Kidney epithelial cell (primary cell): ENCODE measurements around the gene COPZ2. TPM values are rescaled to one million over a fixed set of nuclear protein-coding genes. Genes with fewer than 3 reads are reported as not detected.
"Not testable (repeated sequence)": the region's sequence is repeated elsewhere in the genome, so short reads cannot be mapped to it uniquely, and the experiment has no call there.

Source experiments
- DNase-seq: peaks from one replicate; pipeline ENCODE4 v3.0.0-alpha.2; 2010; ENCODE audit warnings: low read depth
- H3K27me3 ChIP-seq: 2 replicates; pipeline ENCODE4 v1.6.0; 2011; ENCODE audit warnings: low read length; ENCODE audit not compliant: control insufficient read depth, insufficient read depth
- H3K36me3 ChIP-seq: 2 replicates; pipeline ENCODE4 v1.5.1; 2011; ENCODE audit warnings: low read length; ENCODE audit not compliant: control insufficient read depth, insufficient read depth
- H3K4me3 ChIP-seq: 2 replicates; pipeline ENCODE4 v1.5.1; 2011; ENCODE audit warnings: low read depth, mild to moderate bottlenecking, control low read depth, low read length
- total RNA-seq: library from RNA; depleted of rRNA; stranded (reverse); fragments of >200 nt; gene quantifications from 2 replicates; pipeline ENCODE4 v1.2.3, GENCODE V29; 2015
- TF ChIP-seq, protein P1 (sequence below): IDR thresholded peaks from 2 replicates; pipeline ENCODE4 v1.5.1; 2011; ENCODE audit warnings: mild to moderate bottlenecking, moderate library complexity, low read length, control low read depth, inconsistent platforms; ENCODE audit not compliant: insufficient read depth, poor library complexity, severe bottlenecking

The COPZ2 gene
- total RNA-seq, 1 donor from 2014 or later = 3.7 TPM

DNA sequence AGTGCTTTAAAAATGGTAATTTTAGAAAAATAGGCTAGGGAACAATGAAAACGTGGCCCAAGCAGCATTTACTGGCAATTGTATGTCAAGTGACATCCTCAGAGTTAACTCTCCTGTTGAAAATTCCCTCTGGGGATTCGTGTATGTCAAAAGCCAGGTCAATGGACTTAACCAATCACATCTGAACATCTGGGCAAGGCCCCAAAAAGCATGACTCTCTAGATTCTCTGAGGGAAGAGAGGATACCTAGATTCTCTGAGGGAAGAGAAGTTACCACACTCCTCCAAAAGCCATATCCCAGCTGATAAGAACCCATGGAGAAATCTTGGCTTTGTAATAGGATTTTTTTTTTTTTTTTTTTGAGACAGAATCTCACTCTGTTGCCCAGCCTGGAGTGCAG lies 34.1 kb upstream of the COPZ2 start:
- TF ChIP-seq, protein P1, sequence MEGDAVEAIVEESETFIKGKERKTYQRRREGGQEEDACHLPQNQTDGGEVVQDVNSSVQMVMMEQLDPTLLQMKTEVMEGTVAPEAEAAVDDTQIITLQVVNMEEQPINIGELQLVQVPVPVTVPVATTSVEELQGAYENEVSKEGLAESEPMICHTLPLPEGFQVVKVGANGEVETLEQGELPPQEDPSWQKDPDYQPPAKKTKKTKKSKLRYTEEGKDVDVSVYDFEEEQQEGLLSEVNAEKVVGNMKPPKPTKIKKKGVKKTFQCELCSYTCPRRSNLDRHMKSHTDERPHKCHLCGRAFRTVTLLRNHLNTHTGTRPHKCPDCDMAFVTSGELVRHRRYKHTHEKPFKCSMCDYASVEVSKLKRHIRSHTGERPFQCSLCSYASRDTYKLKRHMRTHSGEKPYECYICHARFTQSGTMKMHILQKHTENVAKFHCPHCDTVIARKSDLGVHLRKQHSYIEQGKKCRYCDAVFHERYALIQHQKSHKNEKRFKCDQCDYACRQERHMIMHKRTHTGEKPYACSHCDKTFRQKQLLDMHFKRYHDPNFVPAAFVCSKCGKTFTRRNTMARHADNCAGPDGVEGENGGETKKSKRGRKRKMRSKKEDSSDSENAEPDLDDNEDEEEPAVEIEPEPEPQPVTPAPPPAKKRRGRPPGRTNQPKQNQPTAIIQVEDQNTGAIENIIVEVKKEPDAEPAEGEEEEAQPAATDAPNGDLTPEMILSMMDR = no peak
- Histone ChIP-seq H3K4me3 (no peak overlapping the region), H3K27me3 (no peaks in the 10 kb centered on the region), H3K36me3 (peaks cover 1% of the 10 kb centered on the region)
- no peak for DNase-seq

DNA sequence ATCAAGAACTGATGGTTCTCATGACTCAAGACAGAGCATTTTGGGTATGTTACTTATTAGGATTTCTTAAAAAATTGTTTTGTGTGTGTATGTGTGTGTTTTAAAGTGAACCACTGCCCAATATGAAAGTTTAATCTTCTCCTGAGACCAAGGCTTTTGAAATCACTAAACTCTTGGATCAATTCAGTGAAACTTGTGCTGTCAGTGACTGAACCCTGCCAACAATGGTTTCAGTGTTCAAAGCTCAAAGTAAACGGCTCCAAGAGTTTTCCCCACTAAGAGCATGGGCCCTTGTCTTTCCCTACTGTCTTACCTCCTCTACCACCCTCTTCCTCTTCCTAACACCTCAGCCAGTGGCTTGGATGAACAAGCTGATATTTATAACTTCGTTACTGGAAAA lies 32.6 kb upstream of the COPZ2 start:
- Histone ChIP-seq H3K4me3 (no peak overlapping the region), H3K27me3 (no peaks in the 10 kb centered on the region), H3K36me3 (peaks cover 1% of the 10 kb centered on the region)
- no peak for DNase-seq
- TF ChIP-seq, protein P1 = no peak

DNA sequence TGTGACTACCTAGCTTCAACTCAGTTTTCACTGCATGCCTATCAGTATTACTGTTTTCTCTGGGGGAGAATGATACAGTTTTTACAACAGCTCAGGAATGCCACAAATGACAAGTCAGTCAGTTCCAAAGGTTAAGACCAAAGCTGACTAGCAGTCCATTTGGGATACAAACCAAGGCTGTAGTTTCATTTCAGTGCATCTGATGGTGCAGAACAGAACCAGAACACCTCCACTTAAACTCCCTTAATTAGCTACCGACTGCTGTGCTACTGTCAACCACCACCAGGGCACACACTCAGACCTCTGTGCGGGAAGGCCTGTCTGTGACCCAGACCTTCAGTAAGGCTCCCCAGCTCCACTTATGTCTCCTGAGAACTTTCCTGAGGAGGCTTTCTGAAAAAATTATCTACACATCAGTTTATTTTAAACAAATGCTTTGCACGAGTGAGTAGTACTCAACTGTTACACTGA lies 30.9 kb upstream of the COPZ2 start:
- peaks cover 2% of the 10 kb centered on the region for H3K36me3 ChIP-seq
- no peak overlapping the region for H3K4me3 ChIP-seq
- H3K27me3 ChIP-seq = no peaks in the 10 kb centered on the region
- DNase-seq = no peak
- TF ChIP-seq, protein P1 = peak; percentile 51

DNA sequence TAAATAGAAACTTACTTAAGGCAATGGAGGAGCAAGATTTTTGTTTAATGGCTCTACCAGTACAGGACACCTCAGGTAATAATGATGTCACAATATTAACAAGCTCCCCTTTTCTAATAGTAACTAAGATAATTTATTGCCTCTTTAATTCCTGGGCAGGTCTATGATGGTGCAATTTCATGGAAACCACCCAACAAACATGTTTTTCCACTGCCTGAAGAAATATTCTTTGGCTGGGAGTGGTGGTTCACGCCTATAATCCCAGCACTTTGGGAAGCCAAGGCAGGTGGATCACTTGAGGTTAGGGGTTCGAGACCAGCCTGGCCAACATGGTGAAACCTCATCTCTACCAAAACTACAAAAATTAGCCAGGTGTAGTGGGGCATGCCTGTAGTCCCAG lies 30.2 kb upstream of the COPZ2 start:
- H3K4me3 ChIP-seq, H3K36me3 ChIP-seq, H3K27me3 ChIP-seq, DNase-seq: not testable (repeated sequence)

DNA sequence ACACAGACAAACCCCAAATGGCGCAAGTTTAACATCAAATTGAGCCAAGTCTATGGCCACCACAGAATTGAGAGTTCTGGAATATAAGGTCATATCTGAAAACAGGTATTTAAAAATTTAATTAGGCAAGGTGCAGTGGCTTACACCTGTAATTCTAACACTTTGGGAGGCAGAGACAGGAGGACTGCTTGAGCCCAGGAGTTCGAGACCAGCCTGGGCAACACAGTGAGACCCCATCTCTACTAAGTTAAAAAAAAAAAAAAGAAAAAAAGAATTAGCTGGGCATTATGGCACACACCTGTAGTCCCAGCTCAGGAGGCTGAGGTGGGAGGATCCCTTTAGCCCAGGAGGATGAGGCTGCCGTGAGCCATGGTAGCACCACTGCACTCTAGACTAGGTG lies 29.6 kb upstream of the COPZ2 start:
- H3K36me3 ChIP-seq = peaks cover 1% of the 10 kb centered on the region
- H3K27me3 ChIP-seq = no peaks in the 10 kb centered on the region
- no peak overlapping the region for H3K4me3 ChIP-seq
- DNase-seq = no peak
- TF ChIP-seq, protein P1 = no peak

DNA sequence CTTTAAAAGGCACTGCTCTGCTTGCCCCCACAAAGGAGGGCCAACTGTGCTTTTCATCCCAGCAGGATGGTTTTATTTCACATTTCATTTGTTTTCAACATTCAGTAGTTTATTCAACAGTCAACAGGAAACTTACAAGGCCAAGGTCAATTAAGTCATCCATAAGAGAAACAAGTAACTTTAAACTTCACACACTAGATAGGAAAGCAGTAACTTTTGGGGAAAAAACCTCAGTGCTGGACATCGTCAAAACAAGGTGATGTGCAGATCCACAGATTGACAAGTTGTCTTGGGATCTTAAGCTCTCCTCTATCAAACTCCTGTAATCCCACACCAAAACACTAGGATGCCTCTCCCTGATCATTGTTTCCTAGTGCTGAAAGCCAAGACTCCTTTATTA lies 29.1 kb upstream of the COPZ2 start:
- Histone ChIP-seq H3K36me3 (peaks cover 1% of the 10 kb centered on the region), H3K27me3 (no peaks in the 10 kb centered on the region), H3K4me3 (no peak overlapping the region)
- DNase-seq = no peak
- TF ChIP-seq, protein P1 = peak; percentile 4

DNA sequence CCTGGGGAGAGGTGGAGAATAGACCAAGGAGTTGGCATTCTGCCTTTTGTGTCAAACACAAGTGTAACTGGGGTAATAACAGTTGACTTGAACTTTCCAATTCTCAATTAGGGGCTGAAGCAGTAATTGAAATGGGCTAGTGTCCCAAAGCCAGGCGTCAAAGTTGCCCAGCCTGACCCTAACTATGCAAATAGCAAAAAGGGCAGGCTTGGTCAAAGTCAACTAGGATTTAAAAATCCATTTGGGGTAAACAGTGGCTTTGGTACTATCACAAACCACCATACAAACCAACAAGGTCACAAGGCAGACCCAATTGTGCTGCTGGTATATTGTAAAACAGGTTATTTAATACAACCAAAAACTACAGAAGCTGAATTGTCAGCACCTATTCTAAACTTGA lies 28.6 kb upstream of the COPZ2 start:
- Histone ChIP-seq H3K27me3 (no peaks in the 10 kb centered on the region), H3K4me3 (no peak overlapping the region), H3K36me3 (peaks cover 1% of the 10 kb centered on the region)
- TF ChIP-seq, protein P1 = no peak
- DNase-seq = no peak
